NCI-H2196 treated with DMSO at 0.1 percent for 48 hours (cell line): ENCODE results near the gene EDDM3A.
"Not testable (repeated sequence)": the region's sequence is repeated elsewhere in the genome, so short reads cannot be mapped to it uniquely, and the experiment has no call there.

ENCODE experiments used
- DNase-seq: peaks from one replicate; lab custom pipeline; 2025; ENCODE audit not compliant: unreplicated experiment; lab: John Stamatoyannopoulos, UW

EDDM3A gene

GRCh38 chr14:20732979-20733635 lies 12.6 kb upstream of the EDDM3A start:
- DNase-seq, result no peak

- DNase-seq, result no peak
Observed at GRCh38 chr14:20733684-20734429, 11.8 kb upstream of the EDDM3A start.

GRCh38 chr14:20734430-20734806 lies 11.3 kb upstream of the EDDM3A start:
- DNase-seq, result no peak

GRCh38 chr14:20738292-20738691 lies 7.4 kb upstream of the EDDM3A start:
- not testable (repeated sequence) for DNase-seq

- DNase-seq, result no peak
Observed at GRCh38 chr14:20742132-20742531, 3.6 kb upstream of the EDDM3A start.

GRCh38 chr14:20743556-20743955 lies 2.1 kb upstream of the EDDM3A start:
- DNase-seq, result no peak

GRCh38 chr14:20746566-20746965 lies 879 bp downstream of the EDDM3A start:
- DNase-seq, result no peak

- DNase-seq, result no peak
Observed at GRCh38 chr14:20748439-20748838, 2.8 kb downstream of the EDDM3A start.

GRCh38 chr14:20750194-20750593 lies 4.5 kb downstream of the EDDM3A start:
- DNase-seq, result no peak

GRCh38 chr14:20751963-20752562 lies 6.4 kb downstream of the EDDM3A start:
- no peak for DNase-seq

GRCh38 chr14:20754308-20754707 lies 8.6 kb downstream of the EDDM3A start:
- DNase-seq, result no peak

- DNase-seq, result no peak
Observed at GRCh38 chr14:20755037-20755436, 9.3 kb downstream of the EDDM3A start.

GRCh38 chr14:20757965-20758364 lies 12.3 kb downstream of the EDDM3A start:
- DNase-seq, result no peak

GRCh38 chr14:20759465-20759864 lies 13.8 kb downstream of the EDDM3A start:
- not testable (repeated sequence) for DNase-seq

GRCh38 chr14:20760950-20761349 lies 15.3 kb downstream of the EDDM3A start:
- DNase-seq, result no peak

- no peak for DNase-seq
Observed at GRCh38 chr14:20768593-20768892, 22.9 kb downstream of the EDDM3A start.

- DNase-seq, result no peak
Observed at GRCh38 chr14:20769421-20769820, 23.7 kb downstream of the EDDM3A start.

GRCh38 chr14:20772650-20773049 lies 27.0 kb downstream of the EDDM3A start:
- no peak for DNase-seq

- DNase-seq, result no peak
Observed at GRCh38 chr14:20774258-20774824, 28.7 kb downstream of the EDDM3A start.

GRCh38 chr14:20775043-20775442 lies 29.4 kb downstream of the EDDM3A start:
- DNase-seq, result no peak

GRCh38 chr14:20775901-20776300 lies 30.2 kb downstream of the EDDM3A start:
- DNase-seq, result no peak

GRCh38 chr14:20781803-20782202 lies 36.1 kb downstream of the EDDM3A start:
- DNase-seq, result no peak
